ENCODE data around the gene HPDL. TPM values are rescaled to one million over a fixed set of nuclear protein-coding genes. Genes with fewer than 3 reads are reported as not detected.

HPDL gene
- total and polyA plus RNA-seq, 4 donors = 0.55 to 2.3 (median 0.71) TPM

DNA sequence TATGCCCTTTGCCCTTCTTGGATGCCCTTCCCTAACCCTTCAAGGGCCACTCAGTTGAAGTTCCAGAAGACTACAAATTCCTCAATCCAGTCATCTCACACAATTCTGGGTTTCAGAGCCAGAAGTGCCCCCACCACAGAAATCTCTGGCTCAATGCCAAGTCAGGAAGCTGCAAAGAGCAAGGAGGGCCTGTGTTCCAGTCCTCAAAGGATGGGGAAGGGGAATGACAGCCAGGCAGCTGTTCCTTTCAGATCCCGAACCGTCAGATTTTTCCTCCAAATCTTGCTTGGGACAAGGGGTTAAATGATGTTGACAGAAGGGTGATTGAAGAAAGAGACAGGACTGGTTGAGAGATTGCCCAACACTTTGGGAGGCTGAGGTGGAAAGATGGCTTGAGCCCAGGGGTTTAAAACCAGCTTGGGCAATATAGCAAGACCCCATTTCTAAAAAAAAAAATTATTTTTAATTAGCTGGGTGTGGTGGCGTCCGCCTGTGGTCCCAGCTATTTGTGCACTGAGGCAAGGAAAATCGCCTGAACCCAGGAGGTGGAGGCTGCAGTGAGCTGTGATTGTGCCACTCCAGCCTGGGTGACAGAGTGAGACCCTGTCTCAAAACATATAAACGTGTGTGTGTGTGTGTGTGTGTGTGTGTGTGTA lies 716 bp upstream of the HPDL start:
- Histone ChIP-seq H3K27me3 (ENCODE audit: control insufficient read depth in 3 of 3, insufficient read depth in 3 of 3, low read length in 2 of 3) (no peaks in the 10 kb centered on the region), H3K9me3 (ENCODE audit: control insufficient read depth in 4 of 4, insufficient read depth in 3 of 4, low read length in 3 of 4) (no peaks in the 10 kb centered on the region), H3K36me3 (ENCODE audit: control insufficient read depth in 4 of 4, insufficient read depth in 4 of 4, low read length in 4 of 4) (peaks cover 0 to 7% (median 0%) of the 10 kb centered on the region in 4 donors), H3K9ac (ENCODE audit: insufficient read depth in 1 of 2, low read length in 2 of 2) (no peak overlapping the region), H3K4me3 (no peak overlapping the region), H3K27ac (ENCODE audit: low read depth in 1 of 2, low read length in 1 of 2) (no peak overlapping the region), H3K4me1 (ENCODE audit: control insufficient read depth in 5 of 5, insufficient read depth in 5 of 5, low read length in 5 of 5) (peaks cover 0 to 24% (median 4%) of the 10 kb centered on the region in 5 donors)
- DNase-seq (peak; percentile 56 to 70 (median 69)), ATAC-seq (ENCODE audit: insufficient read depth, low FRiP score) (no peak)
- TF ChIP-seq, protein P1, sequence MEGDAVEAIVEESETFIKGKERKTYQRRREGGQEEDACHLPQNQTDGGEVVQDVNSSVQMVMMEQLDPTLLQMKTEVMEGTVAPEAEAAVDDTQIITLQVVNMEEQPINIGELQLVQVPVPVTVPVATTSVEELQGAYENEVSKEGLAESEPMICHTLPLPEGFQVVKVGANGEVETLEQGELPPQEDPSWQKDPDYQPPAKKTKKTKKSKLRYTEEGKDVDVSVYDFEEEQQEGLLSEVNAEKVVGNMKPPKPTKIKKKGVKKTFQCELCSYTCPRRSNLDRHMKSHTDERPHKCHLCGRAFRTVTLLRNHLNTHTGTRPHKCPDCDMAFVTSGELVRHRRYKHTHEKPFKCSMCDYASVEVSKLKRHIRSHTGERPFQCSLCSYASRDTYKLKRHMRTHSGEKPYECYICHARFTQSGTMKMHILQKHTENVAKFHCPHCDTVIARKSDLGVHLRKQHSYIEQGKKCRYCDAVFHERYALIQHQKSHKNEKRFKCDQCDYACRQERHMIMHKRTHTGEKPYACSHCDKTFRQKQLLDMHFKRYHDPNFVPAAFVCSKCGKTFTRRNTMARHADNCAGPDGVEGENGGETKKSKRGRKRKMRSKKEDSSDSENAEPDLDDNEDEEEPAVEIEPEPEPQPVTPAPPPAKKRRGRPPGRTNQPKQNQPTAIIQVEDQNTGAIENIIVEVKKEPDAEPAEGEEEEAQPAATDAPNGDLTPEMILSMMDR (IDR thresholded peaks at IDR 0.05; ENCODE audit: control extremely low read depth, extremely low read depth) = no peak
- 54 to 61% methylated on average over 6 of the region's 6 CpGs for WGBS, 2 donors

DNA sequence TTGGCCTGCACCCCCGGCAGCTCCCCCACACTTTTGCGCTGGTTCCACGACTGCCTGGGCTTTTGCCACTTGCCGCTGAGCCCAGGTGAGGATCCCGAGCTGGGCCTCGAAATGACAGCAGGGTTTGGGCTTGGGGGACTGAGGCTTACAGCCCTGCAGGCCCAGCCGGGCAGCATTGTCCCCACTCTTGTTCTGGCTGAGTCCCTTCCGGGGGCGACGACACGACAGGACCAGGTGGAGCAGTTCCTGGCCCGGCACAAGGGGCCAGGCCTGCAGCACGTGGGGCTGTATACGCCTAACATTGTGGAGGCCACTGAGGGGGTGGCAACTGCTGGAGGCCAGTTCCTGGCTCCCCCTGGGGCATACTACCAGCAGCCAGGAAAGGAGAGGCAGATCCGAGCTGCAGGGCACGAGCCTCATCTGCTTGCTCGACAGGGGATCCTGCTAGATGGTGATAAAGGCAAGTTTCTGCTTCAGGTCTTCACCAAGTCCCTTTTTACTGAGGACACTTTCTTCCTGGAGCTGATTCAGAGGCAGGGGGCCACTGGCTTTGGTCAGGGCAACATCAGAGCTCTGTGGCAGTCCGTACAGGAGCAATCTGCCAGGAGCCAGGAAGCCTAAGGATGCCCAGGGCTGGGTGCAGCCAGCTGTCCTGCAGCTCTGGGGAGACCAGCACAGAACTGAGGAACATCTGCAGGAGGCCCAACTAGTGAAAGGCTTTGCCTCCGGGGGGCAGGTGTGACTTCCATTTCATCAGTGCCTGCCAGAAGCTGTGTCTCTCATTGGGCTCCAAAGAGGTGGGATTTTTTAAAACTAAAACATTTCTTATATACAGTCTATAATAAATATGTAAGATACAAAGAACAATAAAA lies 1.2 kb downstream of the HPDL start:
- 70% methylated on average over 19 of the region's 19 CpGs for WGBS, 2 donors
- Histone ChIP-seq H3K9ac (ENCODE audit: insufficient read depth in 1 of 2, low read length in 2 of 2) (no peak overlapping the region), H3K36me3 (ENCODE audit: control insufficient read depth in 4 of 4, insufficient read depth in 4 of 4, low read length in 4 of 4) (peaks cover 0 to 24% (median 6%) of the 10 kb centered on the region in 4 donors), H3K9me3 (ENCODE audit: control insufficient read depth in 4 of 4, insufficient read depth in 3 of 4, low read length in 3 of 4) (no peaks in the 10 kb centered on the region), H3K27me3 (ENCODE audit: control insufficient read depth in 3 of 3, insufficient read depth in 3 of 3, low read length in 2 of 3) (no peaks in the 10 kb centered on the region), H3K4me3 (peak overlapping the region; percentile 32), H3K27ac (ENCODE audit: low read depth in 1 of 2, low read length in 1 of 2) (no peak overlapping the region), H3K4me1 (ENCODE audit: control insufficient read depth in 5 of 5, insufficient read depth in 5 of 5, low read length in 5 of 5) (peaks cover 0 to 24% (median 4%) of the 10 kb centered on the region in 5 donors)
- TF ChIP-seq, protein P1 (IDR thresholded peaks at IDR 0.05; ENCODE audit: control extremely low read depth, extremely low read depth) = no peak
- no peak for ATAC-seq (ENCODE audit: insufficient read depth, low FRiP score)
- DNase-seq = no peak

DNA sequence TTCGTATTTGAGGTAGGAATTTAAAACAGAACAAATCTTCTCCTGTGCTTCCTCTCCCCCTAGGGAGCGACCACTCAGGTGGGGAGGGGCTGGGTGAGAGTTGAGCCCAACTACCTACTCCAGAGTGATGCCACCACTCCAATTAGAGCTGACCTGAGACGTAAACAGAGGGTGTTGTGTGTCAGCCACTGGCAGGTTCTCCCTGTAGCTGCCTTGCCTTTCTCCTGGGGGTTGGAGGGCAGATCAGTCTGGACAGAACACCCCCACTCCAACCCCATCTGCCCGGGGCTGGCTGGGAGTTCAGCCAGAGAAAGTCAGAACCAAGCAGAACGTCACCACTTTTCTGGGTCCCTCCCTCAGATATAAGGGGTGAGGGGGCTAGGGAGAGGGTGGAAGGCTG lies 2.0 kb downstream of the HPDL start:
- H3K9ac ChIP-seq (ENCODE audit: insufficient read depth in 1 of 2, low read length in 2 of 2) = no peak overlapping the region
- H3K27me3 ChIP-seq (ENCODE audit: control insufficient read depth in 3 of 3, insufficient read depth in 3 of 3, low read length in 2 of 3) = no peaks in the 10 kb centered on the region
- H3K27ac ChIP-seq (ENCODE audit: low read depth in 1 of 2, low read length in 1 of 2) = no peak overlapping the region
- no peak overlapping the region for H3K4me3 ChIP-seq
- H3K36me3 ChIP-seq (ENCODE audit: control insufficient read depth in 4 of 4, insufficient read depth in 4 of 4, low read length in 4 of 4) = peaks cover under 1 to 27% (median 6%) of the 10 kb centered on the region in 4 donors
- WGBS, 2 donors = 76 to 78% methylated on average over 5 of the region's 5 CpGs
- H3K4me1 ChIP-seq (ENCODE audit: control insufficient read depth in 5 of 5, insufficient read depth in 5 of 5, low read length in 5 of 5) = peaks cover 0 to 24% (median 4%) of the 10 kb centered on the region in 5 donors
- DNase-seq (no peak), ATAC-seq (ENCODE audit: insufficient read depth, low FRiP score) (no peak)
- no peaks in the 10 kb centered on the region for H3K9me3 ChIP-seq (ENCODE audit: control insufficient read depth in 4 of 4, insufficient read depth in 3 of 4, low read length in 3 of 4)
- TF ChIP-seq, protein P1 (IDR thresholded peaks at IDR 0.05; ENCODE audit: control extremely low read depth, extremely low read depth) = no peak

All from lung (tissue), 12 donors.